GM21825 (cell line): ENCODE results near the gene COL18A1.

Experiments used
- ATAC-seq: cut with Tn5 transposase; IDR thresholded peaks from one replicate; pipeline ENCODE4 v1.9.1; 2021; ENCODE audit warnings: mild to moderate bottlenecking, moderate library complexity; ENCODE audit not compliant: unreplicated experiment

The COL18A1 gene

DNA sequence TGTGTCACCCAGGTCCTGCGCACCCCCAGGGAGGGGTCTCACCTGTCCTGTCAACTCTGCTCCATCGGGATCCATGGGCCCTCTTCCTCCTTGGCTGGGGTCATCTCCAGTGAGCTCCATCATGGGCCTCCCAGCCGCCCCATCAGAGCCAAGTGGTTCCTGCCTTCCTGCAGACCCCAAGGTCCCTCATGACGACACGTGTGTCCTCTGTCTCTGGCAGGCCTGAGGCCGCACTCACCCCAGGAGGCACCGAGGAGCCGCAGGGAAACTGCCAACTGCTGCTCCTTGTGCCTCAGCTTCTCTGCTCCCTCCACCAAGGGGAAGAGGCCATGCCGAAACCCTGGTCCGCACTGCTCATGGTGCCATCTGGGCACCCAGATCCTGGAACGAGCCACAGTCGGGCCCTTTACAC, 46.8 kb downstream of the COL18A1 start:
- ATAC-seq: no peak

DNA sequence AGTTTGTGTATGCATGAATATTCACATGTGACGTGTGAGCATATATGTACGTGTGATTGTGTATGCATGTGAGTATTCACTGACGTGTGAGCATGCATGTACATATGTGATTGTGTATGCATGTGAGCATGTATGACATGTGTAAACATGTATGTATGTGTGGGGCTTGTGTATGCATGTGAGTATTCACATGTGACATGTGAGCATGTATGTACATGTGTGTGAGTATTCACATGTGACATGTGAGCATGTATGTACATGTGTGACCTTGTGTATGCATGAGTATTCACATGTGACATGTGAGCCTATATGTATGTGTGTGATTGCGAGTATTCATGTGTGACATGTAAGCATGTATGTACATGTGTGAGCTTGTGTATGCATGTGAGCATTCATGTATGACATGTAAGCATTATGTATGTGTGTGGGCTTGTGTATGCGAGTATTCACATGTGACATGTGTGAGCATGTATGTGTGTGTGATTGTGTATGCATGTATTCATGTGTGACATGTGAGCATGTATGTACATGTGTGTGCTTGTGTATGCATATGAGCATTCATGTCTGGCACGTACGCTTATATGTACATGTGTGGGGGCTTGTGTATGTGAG, 47.8 kb downstream of the COL18A1 start:
- ATAC-seq: no peak

DNA sequence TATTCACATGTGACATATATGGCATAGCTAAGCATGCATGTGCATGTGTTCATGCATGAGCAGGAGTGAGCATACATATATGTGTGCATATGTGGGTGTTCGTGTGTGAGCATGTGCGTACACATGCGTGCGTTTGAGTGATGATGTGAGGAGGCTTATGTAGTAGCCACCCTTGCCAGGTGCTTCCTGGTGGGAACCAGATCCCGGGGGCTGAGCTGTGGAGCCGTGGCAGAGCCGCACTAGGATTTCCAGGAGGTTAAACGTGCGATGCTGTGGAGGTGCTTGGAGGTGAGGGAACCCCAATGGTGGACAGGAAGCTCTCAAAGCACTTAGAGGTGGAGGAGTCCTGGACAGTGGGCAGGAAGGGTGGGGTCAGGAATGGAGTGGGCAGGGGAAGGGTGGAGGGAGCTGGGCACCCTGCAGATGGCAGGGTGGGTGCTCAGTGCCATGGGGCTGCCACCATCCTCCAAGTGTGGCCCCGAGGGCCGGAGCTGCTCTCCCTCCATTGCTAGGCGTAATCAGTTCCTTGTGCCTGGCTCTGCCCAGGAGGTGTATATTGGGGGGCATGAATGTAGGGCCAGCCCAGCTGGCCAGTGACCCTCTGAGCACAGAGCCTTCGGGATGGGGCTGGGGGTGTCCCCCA, 48.5 kb downstream of the COL18A1 start:
- ATAC-seq: no peak

DNA sequence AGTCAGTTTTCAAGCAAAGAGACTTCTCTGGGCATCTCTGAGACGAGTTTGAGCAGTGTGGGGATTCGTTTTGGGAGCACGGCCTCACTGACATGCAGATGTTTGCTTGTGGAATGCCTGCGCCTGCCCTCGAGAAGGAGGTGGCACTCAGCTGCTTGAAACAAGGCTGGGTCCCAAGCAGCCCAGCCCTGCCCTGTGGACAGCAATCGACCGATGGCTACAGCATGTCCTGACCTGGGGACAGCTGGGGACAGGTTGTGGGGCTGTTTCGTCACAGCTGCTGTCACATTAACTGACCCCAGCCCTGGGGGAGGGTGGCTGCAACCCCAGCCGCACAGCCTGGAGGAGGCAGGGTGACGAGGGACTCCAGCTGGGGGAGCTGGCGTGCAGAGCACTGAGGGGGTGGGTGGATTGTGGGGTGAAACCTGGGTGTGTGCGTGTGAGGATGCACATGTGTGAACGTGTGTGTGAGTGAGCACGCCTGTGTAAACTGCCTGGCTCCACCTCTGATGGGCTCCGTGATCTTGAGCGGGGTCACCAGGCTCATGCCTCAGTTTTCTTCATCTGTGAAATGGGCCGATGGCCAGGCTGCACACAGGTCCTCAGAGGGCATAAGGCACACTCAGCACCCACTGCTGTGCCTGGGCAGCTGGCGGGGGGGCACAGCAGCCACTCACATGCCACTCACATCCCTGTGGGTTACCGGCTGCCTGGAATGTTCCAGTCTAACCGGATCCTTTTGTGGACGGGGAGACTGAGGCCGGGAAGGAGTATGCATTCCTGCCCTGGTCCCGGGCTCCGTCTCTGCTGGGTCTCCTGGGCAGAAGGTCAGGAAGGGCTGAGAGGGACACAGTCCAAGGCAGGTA, 49.3 kb downstream of the COL18A1 start:
- ATAC-seq: no peak

DNA sequence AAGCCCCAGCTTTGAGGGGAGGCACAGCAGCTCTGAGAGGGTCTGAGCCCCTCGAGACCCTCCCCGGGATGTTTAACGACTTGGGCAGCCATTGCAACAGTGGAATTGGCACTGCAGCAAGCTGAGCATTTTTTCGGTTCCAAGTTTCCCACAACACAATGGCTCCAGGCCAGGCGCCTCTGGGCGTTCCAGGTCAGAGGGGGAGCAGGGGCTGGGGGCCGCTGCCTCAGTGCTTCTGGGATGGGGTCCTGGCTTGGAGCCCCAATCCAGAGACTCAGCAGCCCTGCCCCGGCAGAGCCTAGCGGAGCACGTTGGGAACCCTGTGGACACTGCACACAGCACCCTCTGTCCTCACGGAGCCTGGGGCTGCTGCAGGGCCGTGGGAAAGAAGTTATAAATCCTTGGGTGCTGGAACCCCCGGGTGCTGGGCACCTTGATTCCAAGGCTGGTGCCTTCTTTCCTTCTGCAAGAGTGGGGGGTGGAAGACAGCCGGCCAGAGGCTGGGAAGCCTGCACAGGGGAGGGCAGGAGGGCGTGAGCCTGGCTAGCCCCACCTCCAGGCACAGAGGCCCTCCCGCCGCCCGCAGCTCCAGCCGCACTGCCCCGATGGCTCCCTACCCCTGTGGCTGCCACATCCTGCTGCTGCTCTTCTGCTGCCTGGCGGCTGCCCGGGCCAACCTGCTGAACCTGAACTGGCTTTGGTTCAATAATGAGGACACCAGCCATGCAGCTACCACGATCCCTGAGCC, 50.1 kb downstream of the COL18A1 start:
- ATAC-seq: no peak

DNA sequence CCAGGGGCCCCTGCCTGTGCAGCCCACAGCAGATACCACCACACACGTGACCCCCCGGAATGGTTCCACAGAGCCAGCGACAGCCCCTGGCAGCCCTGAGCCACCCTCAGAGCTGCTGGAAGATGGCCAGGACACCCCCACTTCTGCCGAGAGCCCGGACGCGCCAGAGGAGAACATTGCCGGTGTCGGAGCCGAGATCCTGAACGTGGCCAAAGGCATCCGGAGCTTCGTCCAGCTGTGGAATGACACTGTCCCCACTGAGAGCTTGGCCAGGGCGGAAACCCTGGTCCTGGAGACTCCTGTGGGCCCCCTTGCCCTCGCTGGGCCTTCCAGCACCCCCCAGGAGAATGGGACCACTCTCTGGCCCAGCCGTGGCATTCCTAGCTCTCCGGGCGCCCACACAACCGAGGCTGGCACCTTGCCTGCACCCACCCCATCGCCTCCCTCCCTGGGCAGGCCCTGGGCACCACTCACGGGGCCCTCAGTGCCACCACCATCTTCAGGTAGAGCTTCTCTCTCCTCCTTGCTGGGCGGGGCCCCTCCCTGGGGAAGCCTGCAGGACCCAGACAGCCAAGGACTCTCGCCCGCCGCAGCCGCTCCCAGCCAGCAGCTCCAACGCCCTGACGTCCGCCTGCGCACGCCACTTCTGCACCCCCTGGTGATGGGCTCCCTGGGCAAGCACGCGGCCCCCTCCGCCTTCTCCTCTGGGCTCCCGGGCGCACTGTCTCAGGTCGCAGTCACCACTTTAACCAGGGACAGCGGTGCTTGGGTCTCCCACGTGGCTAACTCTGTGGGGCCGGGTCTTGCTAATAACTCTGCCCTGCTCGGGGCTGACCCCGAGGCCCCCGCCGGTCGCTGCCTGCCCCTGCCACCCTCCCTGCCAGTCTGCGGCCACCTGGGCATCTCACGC, 51.0 kb downstream of the COL18A1 start:
- no peak for ATAC-seq

DNA sequence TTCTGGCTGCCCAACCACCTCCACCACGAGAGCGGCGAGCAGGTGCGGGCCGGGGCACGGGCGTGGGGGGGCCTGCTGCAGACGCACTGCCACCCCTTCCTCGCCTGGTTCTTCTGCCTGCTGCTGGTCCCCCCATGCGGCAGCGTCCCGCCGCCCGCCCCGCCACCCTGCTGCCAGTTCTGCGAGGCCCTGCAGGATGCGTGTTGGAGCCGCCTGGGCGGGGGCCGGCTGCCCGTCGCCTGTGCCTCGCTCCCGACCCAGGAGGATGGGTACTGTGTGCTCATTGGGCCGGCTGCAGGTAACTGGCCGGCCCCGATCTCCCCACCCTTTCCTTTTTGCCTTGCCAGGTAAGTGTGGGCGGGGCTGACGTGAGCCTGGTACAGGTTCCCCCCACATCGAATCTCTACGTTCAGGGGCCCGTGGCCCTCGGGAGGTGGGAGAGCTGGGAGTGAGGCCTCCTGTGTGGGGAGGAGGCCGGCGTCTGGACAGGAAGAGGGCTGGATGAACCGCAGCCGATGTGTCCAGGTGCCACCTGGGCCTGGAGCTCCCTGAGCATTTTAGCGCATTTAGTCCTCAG, 51.7 kb downstream of the COL18A1 start:
- no peak for ATAC-seq

DNA sequence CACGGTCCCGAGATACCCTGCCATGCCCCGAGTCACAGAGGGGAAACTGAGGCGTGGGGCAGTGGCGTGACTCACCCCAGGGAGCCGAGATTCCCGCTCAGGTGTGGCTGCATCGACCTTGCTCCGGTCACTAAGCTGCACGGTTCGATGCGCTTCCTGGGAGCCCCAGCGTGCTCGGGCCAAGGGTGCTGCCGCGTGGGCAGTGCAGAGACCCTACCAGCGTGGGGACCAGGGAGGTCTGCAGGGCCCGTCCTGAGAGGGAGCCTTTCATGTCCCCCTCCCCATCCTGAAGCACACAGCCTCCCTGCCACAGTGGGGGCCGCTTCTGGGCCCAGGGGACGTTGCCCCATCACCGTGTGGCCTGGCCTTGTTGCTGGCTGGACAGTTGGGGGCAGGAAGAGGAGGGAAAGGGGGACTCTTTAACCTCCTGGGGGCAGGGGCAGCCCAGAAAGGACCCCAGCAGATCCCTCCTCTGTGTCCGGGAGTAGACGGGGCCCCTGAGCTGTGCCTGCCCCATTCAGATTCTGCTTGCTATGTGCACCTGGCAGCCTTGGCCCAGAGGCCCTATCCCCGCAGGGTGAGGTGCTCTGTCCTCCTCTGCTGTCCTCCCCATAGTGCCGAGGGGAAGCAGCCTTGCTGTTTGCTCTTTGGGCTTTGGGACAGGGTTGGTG, 52.3 kb downstream of the COL18A1 start:
- ATAC-seq: no peak

DNA sequence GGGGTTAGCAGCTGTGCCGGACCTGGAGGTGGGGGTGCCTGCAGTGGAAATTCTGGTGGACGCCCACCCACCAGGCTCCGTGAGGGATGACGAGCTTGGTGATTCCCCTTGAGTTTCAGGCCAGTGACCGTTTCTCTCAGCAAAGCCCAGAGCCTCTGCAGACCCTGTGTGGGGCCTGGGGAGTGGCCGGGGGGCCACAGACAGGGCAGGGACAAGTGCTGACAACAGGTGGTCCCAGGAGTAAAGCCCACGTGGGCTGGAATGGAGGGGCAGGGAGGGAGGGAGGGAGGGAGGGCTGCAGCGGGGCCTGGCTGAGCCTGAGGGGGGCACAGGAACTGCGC, 52.8 kb downstream of the COL18A1 start:
- ATAC-seq: no peak

DNA sequence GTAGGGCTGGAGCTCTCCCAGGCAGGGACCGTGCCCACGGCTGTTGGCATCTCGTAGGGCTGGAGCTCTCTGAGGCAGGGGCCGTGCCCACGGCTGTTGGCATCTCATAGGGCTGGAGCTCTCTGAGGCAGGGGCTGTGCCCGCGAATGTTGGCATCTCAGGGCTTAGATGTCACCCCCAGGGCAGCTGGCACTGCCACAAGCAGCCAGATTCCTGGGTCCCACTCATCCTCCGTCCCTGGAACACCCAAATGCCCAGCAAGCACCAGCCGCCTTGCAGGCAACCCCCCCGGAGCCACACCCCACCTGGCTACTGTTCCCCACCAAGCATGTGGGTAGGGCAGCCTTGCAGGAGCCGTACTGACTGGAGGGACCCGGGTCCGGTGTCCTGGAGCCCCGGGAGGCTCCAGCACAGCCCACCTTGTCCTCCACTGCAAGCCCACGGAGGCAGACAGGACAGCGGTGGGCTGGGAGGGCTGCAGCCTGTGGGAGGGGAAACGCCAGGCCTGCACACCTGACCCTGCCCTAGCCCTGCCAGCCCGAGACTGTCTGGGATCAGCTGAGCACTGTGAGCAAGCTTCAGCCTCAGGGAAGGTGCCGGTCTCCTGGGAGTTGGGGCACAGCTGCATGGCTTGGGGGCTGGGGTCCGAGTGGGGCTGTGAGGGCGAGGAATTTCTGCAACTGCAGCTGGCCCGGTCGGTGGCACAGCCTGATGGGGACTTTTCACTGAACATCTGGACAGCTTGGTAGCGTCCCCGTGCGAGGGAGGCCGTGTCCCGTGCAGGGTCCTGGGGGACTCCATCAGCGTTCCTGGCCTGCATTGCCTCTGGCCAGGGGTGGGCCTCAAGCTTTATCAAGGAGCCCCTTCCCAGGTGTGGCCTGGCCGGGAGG, 53.6 kb downstream of the COL18A1 start:
- ATAC-seq: no peak

DNA sequence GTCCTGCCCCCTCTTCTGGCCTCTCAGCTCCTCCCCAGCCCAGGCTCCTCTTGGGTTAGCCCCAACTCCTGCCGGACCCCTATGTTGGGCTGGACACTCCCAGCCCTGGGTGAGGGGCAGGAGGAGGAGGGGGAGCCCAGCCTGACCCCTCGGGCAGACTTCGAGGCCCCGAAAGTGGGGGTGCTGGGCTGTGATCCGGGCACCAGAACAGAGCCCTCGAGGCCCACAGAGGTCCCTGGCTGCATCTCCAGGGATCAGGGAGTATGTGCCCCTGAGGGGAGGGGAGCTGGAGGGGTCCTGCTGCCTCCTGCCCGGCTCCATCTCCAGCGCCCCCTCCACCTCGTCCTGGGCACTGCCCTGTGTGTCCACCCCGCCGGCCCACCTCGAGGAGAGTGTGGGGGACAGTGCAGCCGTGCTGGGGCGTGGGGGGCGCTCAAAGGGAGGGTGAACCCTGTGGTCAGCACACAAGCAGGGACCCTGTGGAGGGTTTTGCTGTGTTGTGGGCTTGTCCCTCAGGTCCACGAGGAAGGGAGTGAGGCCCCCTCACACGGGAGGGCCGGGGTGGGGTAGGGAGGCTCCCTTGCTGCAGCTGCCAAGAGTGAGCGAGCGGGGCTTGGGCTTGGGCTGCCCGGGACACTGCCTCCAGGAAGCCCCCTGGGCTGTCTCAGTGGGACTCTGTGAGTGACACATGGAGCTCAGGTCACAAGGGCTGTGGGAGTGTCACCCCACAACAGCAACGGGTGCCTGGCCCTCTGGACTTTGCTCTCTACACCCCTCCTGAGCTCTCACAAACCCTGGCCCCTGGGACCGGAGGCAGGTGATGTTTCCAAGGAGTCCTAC, 54.4 kb downstream of the COL18A1 start:
- no peak for ATAC-seq

DNA sequence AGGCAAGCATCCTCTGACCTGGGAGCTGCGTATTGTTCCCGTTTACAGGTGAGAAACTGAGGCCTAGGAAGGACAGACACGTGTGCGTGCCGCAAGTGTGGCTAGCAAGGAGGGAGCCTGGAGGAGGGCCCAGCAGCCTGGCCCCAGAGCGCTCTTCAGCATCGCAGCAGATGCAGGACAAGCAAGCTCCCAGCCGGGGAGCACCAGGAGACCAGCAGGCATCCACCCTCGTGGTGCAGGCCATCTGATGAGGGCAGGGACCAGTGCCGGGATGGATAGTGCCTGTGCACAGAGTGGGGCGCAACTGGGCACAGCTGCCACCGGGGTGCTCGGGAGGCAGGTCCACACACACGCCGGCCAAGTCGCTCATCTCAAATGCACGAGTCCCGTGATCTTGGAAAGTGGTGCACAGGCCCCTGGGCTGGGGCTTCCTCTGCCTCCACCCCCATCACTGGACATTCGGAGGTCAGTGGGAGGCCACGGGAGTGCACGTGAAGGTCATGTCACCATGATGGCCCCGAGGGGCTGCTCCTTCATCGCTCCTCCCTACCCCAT, 55.1 kb downstream of the COL18A1 start:
- no peak for ATAC-seq

DNA sequence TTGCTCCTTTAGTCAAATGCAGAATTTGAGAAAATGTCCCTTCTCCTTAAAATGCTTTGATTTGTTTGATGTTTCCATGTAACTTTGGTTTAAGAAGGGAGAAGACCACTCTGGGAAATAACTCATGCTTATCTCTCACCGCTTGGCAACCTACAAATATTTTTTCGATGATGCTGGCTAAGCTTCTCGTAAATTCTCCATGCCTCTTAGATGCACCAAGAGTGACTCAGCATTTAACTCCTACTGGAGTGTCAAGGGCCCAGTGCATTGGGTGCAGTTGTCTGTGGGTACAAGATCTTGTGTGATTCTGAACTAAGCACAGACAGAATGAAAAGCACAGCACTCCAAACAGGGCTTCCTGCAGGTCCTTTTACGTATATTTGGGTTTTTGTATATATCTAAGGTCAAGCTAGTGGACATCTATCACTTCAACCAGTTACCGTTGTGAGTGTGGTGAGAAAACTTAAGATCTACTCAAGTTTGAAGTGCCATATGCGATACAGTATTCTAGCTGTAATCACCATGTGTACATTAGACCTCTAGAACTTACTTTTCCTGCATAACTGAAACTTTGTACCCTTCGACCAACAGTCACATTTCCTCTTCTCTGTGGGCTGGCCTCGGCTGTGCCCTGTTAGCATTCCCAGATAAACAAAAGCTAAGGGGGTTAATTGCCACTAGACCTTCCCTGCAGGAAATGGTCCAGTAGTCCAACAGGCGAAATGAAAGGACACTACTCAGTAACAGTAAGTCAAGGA, 55.8 kb downstream of the COL18A1 start:
- no peak for ATAC-seq

DNA sequence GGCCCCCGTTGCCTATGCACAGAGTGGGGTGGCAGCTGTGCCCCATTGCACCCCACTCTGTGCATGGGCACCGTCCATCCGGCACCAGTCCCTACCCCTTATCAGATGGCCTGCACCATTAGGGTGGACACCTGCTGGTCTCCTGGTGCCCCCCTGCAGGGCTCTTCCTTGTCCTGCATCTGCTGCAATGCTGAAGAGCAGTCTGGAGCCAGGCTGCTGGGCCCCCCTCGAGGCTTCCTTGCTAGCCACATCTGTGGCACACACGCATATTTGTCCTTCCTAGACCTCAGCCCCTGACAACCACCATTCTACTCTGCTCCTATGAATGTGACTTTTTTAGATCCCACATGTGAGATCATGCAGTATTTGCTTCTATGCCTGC, 56.4 kb downstream of the COL18A1 start:
- ATAC-seq: no peak

DNA sequence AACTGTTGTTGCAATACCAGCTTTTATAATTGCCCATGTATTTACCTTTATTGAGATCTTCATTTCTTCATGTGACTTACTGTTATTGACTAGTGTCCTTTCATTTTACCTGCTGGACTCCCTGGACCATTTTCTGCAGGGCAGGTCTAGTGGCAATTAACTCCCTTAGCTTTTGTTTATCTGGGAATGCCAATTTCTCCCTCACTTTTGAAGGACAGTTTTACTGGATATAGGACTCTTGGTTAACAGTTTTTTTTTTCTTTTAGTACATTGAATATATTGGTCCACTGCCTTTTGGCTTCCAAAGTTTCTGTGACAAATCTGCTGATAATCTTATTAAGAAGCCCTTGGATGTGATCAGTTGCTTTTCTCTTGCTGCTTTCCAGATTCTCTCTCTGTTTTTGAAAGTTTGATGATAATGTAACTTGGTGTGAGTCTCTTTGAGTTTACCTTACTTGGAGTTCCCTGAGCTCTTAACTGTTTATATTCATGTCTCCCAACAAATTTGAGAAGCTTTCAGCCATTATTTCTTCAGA, 56.9 kb downstream of the COL18A1 start:
- no peak for ATAC-seq

DNA sequence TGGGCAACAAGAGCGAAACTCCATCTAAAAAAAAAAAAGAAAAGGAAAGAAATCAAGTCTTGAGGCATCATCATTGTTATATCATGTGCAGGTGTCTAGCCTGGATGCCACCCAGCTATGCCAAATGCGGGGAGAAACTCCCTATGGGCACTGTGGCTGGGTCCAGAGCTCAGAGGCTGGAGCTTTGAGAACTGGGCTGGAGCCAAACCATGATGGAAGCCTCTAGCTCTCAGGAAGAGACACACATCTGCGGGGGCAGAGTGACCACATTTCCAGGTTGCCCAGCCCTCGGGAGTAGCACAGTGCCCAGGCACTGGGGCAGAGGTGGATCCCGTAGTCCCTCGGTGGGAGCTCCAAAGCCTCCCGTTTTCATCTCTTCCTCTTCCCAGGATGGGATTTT, 58.9 kb downstream of the COL18A1 start:
- ATAC-seq: no peak
